H1 (cell line): ENCODE data around the gene KDM8. TPM values are rescaled to one million over a fixed set of nuclear protein-coding genes. Genes with fewer than 3 reads are reported as not detected.

Experiments
- BCL11A ChIP-seq, 2 experiments: IDR thresholded peaks; one replicate each; pipeline ENCODE4 v1.6.1; 2011; ENCODE audit warnings: low read depth in 2 of 2, low read length in 2 of 2, mild to moderate bottlenecking in 2 of 2
- CHD1 ChIP-seq: IDR thresholded peaks from 2 replicates; pipeline ENCODE4 v1.6.1; 2012; ENCODE audit warnings: low read depth, low read length, improper control_type of control experiment
- SIX5 ChIP-seq: IDR thresholded peaks from 2 replicates; pipeline ENCODE4 v1.6.1; 2011; ENCODE audit warnings: mild to moderate bottlenecking, low read depth, low read length
- SP4 ChIP-seq: IDR thresholded peaks from 2 replicates; pipeline ENCODE4 v1.6.1; 2012; ENCODE audit warnings: low read length, inconsistent platforms
- polyA plus RNA-seq, 7 experiments: library from polyadenylated mRNA; depleted of rRNA in 3 of 7; stranded (reverse) in 5 of 7; unstranded in 2 of 7; fragments of >200 nt in 5 of 7; fragments of 200-250 nt in 2 of 7; gene quantifications; 1 replicate in 5 of 7; 2 replicates in 1 of 7; 4 replicates in 1 of 7; pipeline versions ENCODE4 v1.2.1 to v1.2.3, GENCODE V29; 2011 to 2013; ENCODE audit warnings: missing spikeins in 2 of 7, mixed read lengths in 2 of 7
- total RNA-seq: library from RNA; stranded (reverse); fragmentation: NEBNext Ultra II Directional; extraction: Animal tissue kit (Norgen Biotek cat#: 25700); gene quantifications from 2 replicates; pipeline ENCODE4 v1.2.1, GENCODE V29; 2021
- TF ChIP-seq, protein P1 (sequence below): IDR thresholded peaks from 2 replicates; pipeline ENCODE4 v1.6.1; 2012; ENCODE audit warnings: low read length, inconsistent platforms

KDM8 gene
- total and polyA plus RNA-seq, 2 of the 8 experiments (the other 6 are each of a cell fraction or from before 2014, with no cell fraction given) = 10.3 to 12.8 TPM

DNA sequence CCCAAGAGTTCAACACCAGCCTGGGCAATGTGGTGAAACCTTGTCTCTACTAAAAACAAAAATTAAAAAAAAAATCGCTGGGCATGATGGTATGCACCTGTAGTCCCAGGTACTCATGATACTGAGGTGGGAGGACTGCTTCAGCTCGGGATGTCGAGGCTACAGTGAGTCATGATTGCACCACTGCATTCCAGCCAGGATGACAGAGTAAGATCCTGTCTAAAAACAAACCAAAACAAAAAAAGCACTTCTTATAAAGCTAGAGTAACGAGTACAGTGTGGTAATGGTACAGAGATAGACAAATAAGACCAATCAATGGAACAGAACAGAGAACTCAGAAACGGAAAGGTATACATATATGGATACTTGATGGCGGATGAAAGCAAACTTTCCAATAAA is 60.8 kb downstream of the KDM8 start (continued):
- TF ChIP-seq, protein P1, sequence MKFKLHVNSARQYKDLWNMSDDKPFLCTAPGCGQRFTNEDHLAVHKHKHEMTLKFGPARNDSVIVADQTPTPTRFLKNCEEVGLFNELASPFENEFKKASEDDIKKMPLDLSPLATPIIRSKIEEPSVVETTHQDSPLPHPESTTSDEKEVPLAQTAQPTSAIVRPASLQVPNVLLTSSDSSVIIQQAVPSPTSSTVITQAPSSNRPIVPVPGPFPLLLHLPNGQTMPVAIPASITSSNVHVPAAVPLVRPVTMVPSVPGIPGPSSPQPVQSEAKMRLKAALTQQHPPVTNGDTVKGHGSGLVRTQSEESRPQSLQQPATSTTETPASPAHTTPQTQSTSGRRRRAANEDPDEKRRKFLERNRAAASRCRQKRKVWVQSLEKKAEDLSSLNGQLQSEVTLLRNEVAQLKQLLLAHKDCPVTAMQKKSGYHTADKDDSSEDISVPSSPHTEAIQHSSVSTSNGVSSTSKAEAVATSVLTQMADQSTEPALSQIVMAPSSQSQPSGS = no peak
- TF ChIP-seq BCL11A (IDR thresholded peaks at IDR 0.05; ENCODE audit: low read depth in 2 of 2, low read length in 2 of 2) (no peak), SIX5 (no peak), CHD1 (no peak), SP4 (no peak)
